ENCODE data around the gene LDLRAD3.

GRCh38 chr11:36024716-36025115 lies 80.9 kb downstream of the LDLRAD3 start:
- TF ChIP-seq CTCF (IDR thresholded peaks at IDR 0.05) (no peak), POLR2A (IDR thresholded peaks at IDR 0.05) (no peak)

Data from adrenal gland (tissue), 5 donors.